GM13976 (cell line): ENCODE data around the gene TAF1B.

Experiments used
- DNase-seq: peaks from one replicate; pipeline ENCODE4 v3.0.0; 2012; ENCODE audit warnings: low spot score
- CTCF ChIP-seq: IDR thresholded peaks from 2 replicates; pipeline ENCODE4 v1.5.1; 2012; ENCODE audit warnings: borderline replicate concordance, mild to moderate bottlenecking; ENCODE audit not compliant: insufficient read depth; ENCODE audit errors: extremely low read depth, missing control alignments, control extremely low read depth
- in situ Hi-C: fragments of 300-500 bp; cut with MboI; formaldehyde crosslinking; loops from one replicate; pipeline ENCODE4 v1.12.0; 2022; ENCODE audit warnings: low sequenced_read_pairs, mixed read lengths, inconsistent platforms; ENCODE audit not compliant: unreplicated experiment

Gene TAF1B

GRCh38 chr2:9879455-9880194, 36.4 kb downstream of the TAF1B start:
- TF ChIP-seq CTCF, result no peak
- DNase-seq, result no peak
- in situ Hi-C loops, result no loop called here

- no peak for DNase-seq
- in situ Hi-C loops, result no loop called here
- TF ChIP-seq CTCF, result no peak
Measured at GRCh38 chr2:9883897-9884296, 40.6 kb downstream of the TAF1B start.

GRCh38 chr2:9884436-9884835, 41.2 kb downstream of the TAF1B start:
- DNase-seq, result no peak
- no peak for TF ChIP-seq CTCF
- in situ Hi-C loops, result no loop called here

- no peak for DNase-seq
- in situ Hi-C loops, result no loop called here
- TF ChIP-seq CTCF, result no peak
Measured at GRCh38 chr2:9885036-9885684, 41.9 kb downstream of the TAF1B start.

- TF ChIP-seq CTCF, result no peak
- in situ Hi-C loops, result no loop called here
- no peak for DNase-seq
Measured at GRCh38 chr2:9887513-9887912, 44.2 kb downstream of the TAF1B start.

- in situ Hi-C loops, result no loop called here
- no peak for DNase-seq
- no peak for TF ChIP-seq CTCF
Measured at GRCh38 chr2:9889812-9890261, 46.6 kb downstream of the TAF1B start.
